Activated T-cell treated with anti-CD3 and anti-CD28 coated beads, Interleukin-2, amount 50 U/mL, for 24 hours (primary cell): ENCODE measurements around the gene ZC3H12D.
"Not testable (repeated sequence)": the region's sequence is repeated elsewhere in the genome, so short reads cannot be mapped to it uniquely, and the experiment has no call there.

Experiments used
- DNase-seq: peaks from one replicate; pipeline ENCODE4 v3.0.0-alpha.2; 2020
- H3K27ac Mint-ChIP-seq: 2 replicates; pipeline ENCODE4 v1.8.0; 2020; ENCODE audit warnings: mild to moderate bottlenecking, mixed read lengths
- H3K27me3 Mint-ChIP-seq: 2 replicates; pipeline ENCODE4 v1.8.0; 2020; ENCODE audit warnings: mixed read lengths
- H3K36me3 Mint-ChIP-seq: 2 replicates; pipeline ENCODE4 v1.8.0; 2020; ENCODE audit warnings: low read depth, mixed read lengths
- H3K4me1 Mint-ChIP-seq: 2 replicates; pipeline ENCODE4 v1.8.0; 2020; ENCODE audit warnings: low read depth, mixed read lengths
- H3K4me3 Mint-ChIP-seq: 2 replicates; pipeline ENCODE4 v1.8.0; 2020; ENCODE audit warnings: mild to moderate bottlenecking, moderate library complexity, mixed read lengths
- H3K9me3 Mint-ChIP-seq: 2 replicates; pipeline ENCODE4 v1.8.0; 2020; ENCODE audit warnings: mixed read lengths

ZC3H12D gene

DNA sequence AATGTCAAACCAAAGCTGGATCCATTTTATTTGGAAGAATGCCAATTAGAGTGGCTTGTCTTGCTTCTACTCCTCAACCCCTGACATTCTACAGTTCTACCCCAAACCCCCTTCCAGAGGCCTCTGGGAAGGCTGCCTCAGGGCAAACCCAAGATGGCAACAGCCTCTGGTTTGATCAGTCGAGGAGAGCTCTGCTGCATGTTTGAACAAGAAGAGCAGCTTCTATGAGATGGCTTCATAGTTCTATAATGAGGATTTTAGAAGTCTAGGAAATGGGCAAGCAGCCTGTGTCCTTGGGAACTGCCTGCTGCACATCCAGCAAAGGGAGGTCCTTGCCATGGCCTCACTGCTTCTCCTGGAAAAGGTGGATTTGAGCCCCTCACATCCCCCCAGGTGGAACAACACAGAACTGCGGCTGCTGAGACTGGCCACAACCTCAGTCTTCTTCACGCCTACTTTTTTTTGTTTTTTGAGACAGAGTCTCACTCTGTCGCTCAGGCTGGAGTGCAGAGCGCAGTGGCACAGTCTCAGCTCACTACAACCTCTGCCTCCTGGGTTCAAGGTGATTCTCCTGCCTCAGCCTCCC is 37.9 kb downstream of the ZC3H12D start:
- Mint-ChIP-seq H3K4me3 (no peak overlapping the region), H3K27ac (no peak overlapping the region), H3K36me3 (peaks cover 30% of the 10 kb centered on the region), H3K27me3 (no peaks in the 10 kb centered on the region), H3K9me3 (peaks cover 4% of the 10 kb centered on the region), H3K4me1 (peaks cover 15% of the 10 kb centered on the region)
- no peak for DNase-seq

DNA sequence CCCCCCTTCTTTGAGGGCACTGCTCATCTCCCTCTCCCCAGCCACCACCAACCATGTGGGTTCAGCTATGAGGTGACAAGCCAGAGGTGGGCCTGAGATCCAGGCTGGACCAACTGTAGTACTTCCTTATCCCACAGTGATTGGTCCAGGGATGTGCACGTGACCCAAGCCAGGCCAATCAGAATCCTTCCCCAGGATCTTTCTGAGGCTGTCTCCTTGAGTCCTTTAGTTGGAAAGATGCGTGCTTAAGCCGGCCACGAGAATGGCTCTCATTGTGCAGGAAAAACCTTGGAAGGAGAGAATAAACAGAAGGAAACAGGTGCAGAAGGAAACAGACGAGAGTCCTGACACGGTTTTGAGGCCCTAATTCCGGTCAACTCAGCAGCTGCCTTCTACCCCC is 39.2 kb downstream of the ZC3H12D start:
- Mint-ChIP-seq H3K36me3 (peaks cover 24% of the 10 kb centered on the region), H3K27ac (no peak overlapping the region), H3K4me1 (peaks cover 15% of the 10 kb centered on the region), H3K4me3 (no peak overlapping the region), H3K9me3 (peaks cover 4% of the 10 kb centered on the region), H3K27me3 (no peaks in the 10 kb centered on the region)
- no peak for DNase-seq

DNA sequence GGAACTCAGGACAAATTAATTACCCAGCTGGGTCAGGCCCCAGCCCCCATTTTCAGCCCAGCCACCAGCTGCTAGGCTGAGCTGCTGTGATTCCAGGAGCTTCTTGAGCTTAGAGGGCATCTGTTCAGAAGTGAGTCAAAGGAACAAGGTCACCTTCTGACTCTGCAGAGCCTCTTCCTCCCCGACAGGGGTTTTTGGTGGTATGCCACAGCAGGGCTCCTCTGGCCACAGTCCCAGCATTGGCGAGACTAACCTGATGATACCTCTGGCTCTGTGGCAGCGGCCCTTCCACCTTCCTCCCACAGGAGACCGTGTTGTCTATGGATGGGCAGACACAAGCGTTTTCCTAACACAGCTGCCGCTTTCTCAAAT is 39.7 kb downstream of the ZC3H12D start:
- Mint-ChIP-seq H3K4me3 (no peak overlapping the region), H3K27ac (peak overlapping the region; percentile 74), H3K36me3 (peaks cover 20% of the 10 kb centered on the region), H3K4me1 (peaks cover 15% of the 10 kb centered on the region), H3K27me3 (no peaks in the 10 kb centered on the region), H3K9me3 (peaks cover 4% of the 10 kb centered on the region)
- no peak for DNase-seq

DNA sequence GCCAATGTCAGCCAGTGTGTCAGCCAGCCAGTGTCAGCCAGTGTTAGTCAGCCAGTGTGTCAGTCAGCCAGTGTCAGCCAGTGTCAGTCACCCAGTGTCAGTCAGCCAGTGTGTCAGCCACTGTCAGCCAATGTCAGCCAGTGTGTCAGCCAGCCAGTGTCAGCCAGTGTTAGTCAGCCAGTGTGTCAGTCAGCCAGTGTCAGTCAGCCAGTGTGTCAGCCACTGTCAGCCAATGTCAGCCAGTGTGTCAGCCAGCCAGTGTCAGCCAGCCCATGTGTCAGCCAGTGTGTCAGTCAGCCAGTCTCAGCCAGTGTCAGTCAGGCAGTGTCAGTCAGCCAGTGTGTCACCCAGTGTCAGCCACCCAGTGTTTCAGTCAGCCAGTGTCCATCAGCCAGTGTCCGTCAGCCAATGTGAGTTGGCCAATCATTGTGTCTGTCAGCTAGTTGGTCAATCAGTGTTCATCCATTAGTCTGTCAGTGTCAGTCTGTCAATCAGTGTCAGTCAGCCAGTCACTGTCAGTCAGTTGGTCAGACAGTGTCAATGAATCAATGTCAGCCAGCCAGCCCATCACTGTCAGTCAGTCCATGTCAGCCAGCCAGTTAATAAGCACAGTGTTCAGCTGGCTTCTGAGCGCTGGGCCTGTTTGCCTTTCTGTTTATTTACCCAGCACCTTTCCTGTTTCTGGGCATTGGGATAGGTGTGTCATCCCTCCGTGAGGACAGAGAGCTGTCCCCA is 40.3 kb downstream of the ZC3H12D start:
- Mint-ChIP-seq H3K36me3 (peaks cover 14% of the 10 kb centered on the region), H3K4me1 (peaks cover 15% of the 10 kb centered on the region), H3K27ac (peak overlapping the region; percentile 74)
- H3K4me3 Mint-ChIP-seq, H3K9me3 Mint-ChIP-seq, DNase-seq, H3K27me3 Mint-ChIP-seq: not testable (repeated sequence)

DNA sequence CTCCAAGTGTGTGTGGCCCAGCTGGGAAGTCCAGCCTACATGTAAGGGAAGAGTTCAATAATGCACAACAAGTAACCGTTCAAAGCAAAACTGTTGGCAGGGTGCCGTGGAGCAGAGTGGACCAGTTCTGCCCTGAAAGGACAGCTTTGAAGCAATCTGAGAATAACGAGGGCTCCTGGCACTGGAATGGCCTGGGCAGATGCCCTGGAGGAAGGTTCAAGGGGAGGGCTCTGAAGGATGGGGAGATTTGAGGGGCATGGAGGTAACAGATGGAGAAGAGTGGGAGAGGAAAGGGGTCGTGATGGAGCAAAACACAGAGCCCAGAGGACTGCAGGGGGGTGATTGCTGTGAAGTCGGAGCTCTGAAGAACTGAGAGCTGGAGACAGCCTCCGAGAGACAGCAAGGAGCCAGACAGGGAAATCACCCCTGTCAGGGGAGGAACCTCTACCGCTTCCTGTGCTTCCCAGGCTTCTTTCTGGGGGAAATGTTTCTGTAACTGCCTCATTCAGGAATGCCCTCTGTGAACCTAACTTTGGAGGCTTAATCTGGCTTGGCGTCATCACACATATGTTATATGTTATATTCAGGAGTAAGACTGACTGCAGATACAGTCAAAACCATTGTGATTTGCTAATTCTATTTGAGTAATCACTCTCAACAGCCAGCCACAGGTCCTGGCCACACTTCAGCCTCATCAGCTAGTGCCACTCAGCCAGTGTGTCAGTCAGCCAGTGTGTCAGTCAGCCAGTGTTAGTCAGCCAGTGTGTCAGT is 41.2 kb downstream of the ZC3H12D start:
- H3K27me3 Mint-ChIP-seq, result no peaks in the 10 kb centered on the region
- peaks cover 4% of the 10 kb centered on the region for H3K9me3 Mint-ChIP-seq
- peak; percentile 24 for DNase-seq
- peaks cover 23% of the 10 kb centered on the region for H3K4me1 Mint-ChIP-seq
- no peak overlapping the region for H3K4me3 Mint-ChIP-seq
- peaks cover 7% of the 10 kb centered on the region for H3K36me3 Mint-ChIP-seq
- H3K27ac Mint-ChIP-seq, result peak overlapping the region; percentile 59

DNA sequence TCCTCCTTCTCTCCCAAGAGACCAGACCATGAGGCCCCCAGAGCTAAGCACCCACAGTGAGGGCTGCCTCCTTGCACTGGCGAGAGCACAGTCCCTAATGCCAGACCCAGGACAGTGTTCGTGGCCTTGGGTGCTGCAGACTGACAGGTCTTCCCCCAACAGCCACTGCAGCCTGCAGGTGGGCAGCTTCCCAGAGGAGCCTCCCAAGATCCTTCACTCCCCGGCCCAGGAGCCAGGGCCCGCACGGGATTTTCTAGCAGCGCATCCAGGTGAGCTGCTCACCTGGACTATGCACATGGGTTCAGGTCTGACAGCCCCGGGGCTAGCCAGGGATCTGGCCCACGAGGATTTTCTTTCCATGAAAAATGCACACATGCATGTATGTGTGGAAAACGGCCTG is 43.1 kb downstream of the ZC3H12D start:
- Mint-ChIP-seq H3K27me3 (no peaks in the 10 kb centered on the region), H3K4me3 (no peak overlapping the region), H3K27ac (no peak overlapping the region), H3K4me1 (peaks cover 31% of the 10 kb centered on the region), H3K36me3 (no peaks in the 10 kb centered on the region), H3K9me3 (peaks cover 4% of the 10 kb centered on the region)
- DNase-seq, result no peak

DNA sequence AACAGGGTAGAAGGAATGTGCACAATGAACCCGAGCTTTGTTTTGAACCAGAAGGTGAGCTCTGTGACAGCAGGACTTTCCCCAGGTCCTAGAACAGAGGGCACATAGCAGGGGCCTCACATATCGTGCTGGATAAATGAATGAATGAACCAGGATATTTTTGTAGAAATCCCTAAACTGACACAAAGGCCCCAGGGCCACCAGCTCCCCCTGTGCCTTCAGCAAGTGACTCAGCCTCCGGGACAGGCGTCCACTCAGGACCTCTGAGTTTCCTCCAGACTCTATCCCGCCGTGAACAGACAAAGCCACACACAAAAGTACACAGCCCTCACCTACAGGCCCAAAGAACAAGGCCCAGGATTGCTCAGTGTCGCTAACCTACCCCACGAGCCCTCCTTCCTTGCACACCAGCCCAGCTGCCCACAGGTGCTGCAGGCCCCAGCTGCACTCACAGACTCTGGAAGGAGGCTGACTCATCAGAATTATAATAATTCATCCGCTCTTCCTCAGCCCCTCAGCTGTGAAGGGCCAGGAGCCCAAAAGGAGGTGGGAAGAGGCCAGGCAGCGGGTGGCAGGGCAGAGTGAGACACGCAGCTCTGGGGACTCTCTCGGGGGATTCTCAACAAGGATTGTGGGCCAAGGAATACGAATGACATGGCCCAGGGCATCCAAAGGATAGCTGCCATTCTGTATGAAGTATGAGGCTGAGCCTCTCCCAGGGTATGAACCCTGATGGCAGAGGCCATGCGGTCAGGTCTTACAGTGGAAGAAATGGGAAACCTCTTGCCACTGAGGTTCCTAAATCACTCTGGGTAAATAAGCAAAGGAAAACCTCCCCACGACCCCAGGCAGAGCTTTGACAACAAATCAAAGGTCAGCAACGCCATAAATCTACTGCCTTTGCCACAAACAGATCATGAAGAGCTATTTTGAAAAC is 43.8 kb downstream of the ZC3H12D start:
- Mint-ChIP-seq H3K4me1 (peaks cover 27% of the 10 kb centered on the region), H3K4me3 (no peak overlapping the region), H3K27me3 (no peaks in the 10 kb centered on the region), H3K9me3 (peaks cover 4% of the 10 kb centered on the region), H3K36me3 (no peaks in the 10 kb centered on the region), H3K27ac (no peak overlapping the region)
- no peak for DNase-seq

DNA sequence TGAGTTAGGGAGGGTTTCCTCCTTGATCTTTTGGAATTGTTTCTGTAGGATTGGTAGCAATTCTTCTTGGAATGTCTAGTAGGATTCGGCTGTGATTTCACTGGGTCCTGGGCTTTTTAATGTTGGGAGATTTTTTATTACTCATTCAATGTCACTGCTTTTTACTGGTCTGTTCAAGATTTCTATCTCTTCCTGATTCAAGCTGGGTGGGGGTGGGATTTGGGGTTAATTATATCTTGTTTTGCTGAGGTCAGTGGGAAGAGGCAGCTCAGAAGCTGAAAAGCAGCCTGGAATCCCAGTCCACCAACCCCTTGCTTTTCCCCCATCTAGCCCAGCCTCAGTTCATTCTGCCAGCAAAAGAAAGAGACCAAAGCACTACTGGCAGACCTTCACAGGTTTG is 45.2 kb downstream of the ZC3H12D start:
- Mint-ChIP-seq H3K27me3 (no peaks in the 10 kb centered on the region), H3K4me3 (no peak overlapping the region), H3K4me1 (peaks cover 20% of the 10 kb centered on the region), H3K36me3 (no peaks in the 10 kb centered on the region), H3K27ac (peak overlapping the region; percentile 35), H3K9me3 (peaks cover 3% of the 10 kb centered on the region)
- no peak for DNase-seq

DNA sequence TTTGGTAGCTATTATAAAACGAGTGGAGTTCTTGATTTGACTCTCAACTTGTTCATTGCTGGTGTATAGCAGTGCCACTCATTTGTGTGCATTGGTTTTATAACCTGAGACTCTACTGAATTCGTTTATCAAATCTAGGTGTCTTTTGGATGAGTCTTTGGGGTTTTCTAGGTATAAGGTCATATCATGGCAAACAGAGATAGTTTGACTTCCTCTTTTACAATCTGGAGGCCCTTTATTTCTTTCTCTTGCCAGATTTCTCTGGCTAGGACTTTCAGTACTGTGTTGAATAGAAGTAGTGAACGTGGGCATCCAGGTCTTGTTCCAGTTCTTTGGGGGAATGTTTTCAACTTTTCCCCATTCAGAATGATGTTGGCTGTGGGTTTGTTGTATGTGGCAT is 46.0 kb downstream of the ZC3H12D start:
- no peak overlapping the region for H3K4me3 Mint-ChIP-seq
- H3K4me1 Mint-ChIP-seq, result peaks cover 18% of the 10 kb centered on the region
- H3K36me3 Mint-ChIP-seq, result no peaks in the 10 kb centered on the region
- no peaks in the 10 kb centered on the region for H3K9me3 Mint-ChIP-seq
- peak overlapping the region; percentile 4 for H3K27ac Mint-ChIP-seq
- no peaks in the 10 kb centered on the region for H3K27me3 Mint-ChIP-seq
- DNase-seq, result no peak

DNA sequence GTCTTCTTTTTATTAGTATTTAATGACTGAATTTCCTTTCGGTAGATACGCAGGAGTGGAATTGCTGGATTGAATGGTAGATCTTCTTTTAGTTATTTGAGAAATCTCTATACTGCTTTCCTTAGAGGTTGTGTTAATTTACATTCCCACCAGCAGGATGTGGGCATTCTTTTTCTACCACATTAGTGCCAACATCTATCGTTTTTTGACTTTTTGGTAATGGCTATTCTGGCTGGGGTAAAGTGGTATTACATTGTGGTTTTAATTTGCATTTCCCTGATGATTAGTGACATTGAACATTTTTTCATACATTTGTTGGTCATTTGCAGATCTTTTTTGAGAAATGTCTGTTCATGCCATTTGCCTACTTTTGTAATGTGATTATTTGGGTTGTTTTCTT is 47.6 kb downstream of the ZC3H12D start:
- Mint-ChIP-seq H3K4me1 (peaks cover 16% of the 10 kb centered on the region), H3K27me3 (no peaks in the 10 kb centered on the region), H3K27ac (peak overlapping the region; percentile 14), H3K36me3 (no peaks in the 10 kb centered on the region), H3K4me3 (no peak overlapping the region), H3K9me3 (no peaks in the 10 kb centered on the region)
- no peak for DNase-seq

GRCh38 chr6:149436647-149437046 is 48.2 kb downstream of the ZC3H12D start:
- H3K36me3 Mint-ChIP-seq, result no peaks in the 10 kb centered on the region
- peak overlapping the region; percentile 14 for H3K27ac Mint-ChIP-seq
- H3K4me3 Mint-ChIP-seq, result no peak overlapping the region
- no peaks in the 10 kb centered on the region for H3K9me3 Mint-ChIP-seq
- peaks cover 21% of the 10 kb centered on the region for H3K4me1 Mint-ChIP-seq
- no peak for DNase-seq
- no peaks in the 10 kb centered on the region for H3K27me3 Mint-ChIP-seq

- Mint-ChIP-seq H3K27me3 (no peaks in the 10 kb centered on the region), H3K36me3 (no peaks in the 10 kb centered on the region), H3K27ac (peak overlapping the region; percentile 14), H3K4me3 (no peak overlapping the region), H3K9me3 (no peaks in the 10 kb centered on the region), H3K4me1 (peaks cover 21% of the 10 kb centered on the region)
- DNase-seq, result no peak
Measured at GRCh38 chr6:149435919-149436586, 48.8 kb downstream of the ZC3H12D start.

- no peak for DNase-seq
- Mint-ChIP-seq H3K36me3 (no peaks in the 10 kb centered on the region), H3K4me3 (no peak overlapping the region), H3K4me1 (peaks cover 14% of the 10 kb centered on the region), H3K27me3 (no peaks in the 10 kb centered on the region), H3K9me3 (no peaks in the 10 kb centered on the region), H3K27ac (no peak overlapping the region)
Measured at GRCh38 chr6:149433881-149434280, 50.9 kb downstream of the ZC3H12D start.

- Mint-ChIP-seq H3K27me3 (no peaks in the 10 kb centered on the region), H3K36me3 (no peaks in the 10 kb centered on the region), H3K4me3 (no peak overlapping the region), H3K4me1 (peaks cover 12% of the 10 kb centered on the region), H3K27ac (no peak overlapping the region), H3K9me3 (no peaks in the 10 kb centered on the region)
- no peak for DNase-seq
Measured at GRCh38 chr6:149433405-149433804, 51.4 kb downstream of the ZC3H12D start.
